Mesenchymal stem cell (in vitro differentiated cells and primary cell): ENCODE data around the gene CREB1.
A peak's percentile ranks its signal among the peaks of the same experiment; 100 is the strongest.

Experiments
- DNase-seq: peaks from one replicate; pipeline ENCODE4 v3.0.0-alpha.2; 2013
- H2AFZ ChIP-seq: one replicate; pipeline ENCODE4 v1.6.1; 2013; ENCODE audit warnings: low read depth, mild to moderate bottlenecking, control low read depth, inconsistent platforms, low read length, moderate library complexity
- H2AK5ac ChIP-seq: 2 replicates; pipeline ENCODE4 v1.6.1; 2013; ENCODE audit warnings: low read length, moderate library complexity, mild to moderate bottlenecking, inconsistent platforms; ENCODE audit not compliant: severe bottlenecking
- H2BK120ac ChIP-seq: one replicate; pipeline ENCODE4 v1.6.1; 2013; ENCODE audit warnings: low read depth, mild to moderate bottlenecking, inconsistent platforms, low read length, moderate library complexity
- H2BK12ac ChIP-seq, 2 experiments: one replicate each; pipeline ENCODE4 v1.6.1; 2013; ENCODE audit warnings: inconsistent platforms in 2 of 2, low read length in 2 of 2, mild to moderate bottlenecking in 2 of 2, moderate library complexity in 2 of 2, control low read depth in 1 of 2
- H2BK15ac ChIP-seq: one replicate; pipeline ENCODE4 v1.6.1; 2013; ENCODE audit warnings: mild to moderate bottlenecking, low read depth, inconsistent platforms; ENCODE audit not compliant: poor library complexity, severe bottlenecking
- H2BK5ac ChIP-seq: 2 replicates; pipeline ENCODE4 v1.6.1; 2013; ENCODE audit warnings: low read depth, mild to moderate bottlenecking, low read length, control low read depth, inconsistent platforms; ENCODE audit not compliant: poor library complexity, severe bottlenecking
- H3K14ac ChIP-seq, 2 experiments: one replicate each; pipeline ENCODE4 v1.6.1; 2013; ENCODE audit warnings: inconsistent platforms in 2 of 2, low read length in 2 of 2, control low read depth in 1 of 2, mild to moderate bottlenecking in 1 of 2, moderate library complexity in 1 of 2
- H3K18ac ChIP-seq, 2 experiments: one replicate each; pipeline ENCODE4 v1.6.1; 2013; ENCODE audit warnings: inconsistent platforms in 2 of 2, low read length in 2 of 2, control low read depth in 1 of 2, low read depth in 1 of 2, mild to moderate bottlenecking in 1 of 2
- H3K23ac ChIP-seq, 2 experiments: one replicate each; pipeline ENCODE4 v1.6.1; 2013; ENCODE audit warnings: inconsistent platforms in 2 of 2, low read length in 2 of 2, mild to moderate bottlenecking in 2 of 2, moderate library complexity in 2 of 2, control low read depth in 1 of 2
- H3K27ac ChIP-seq: 2 replicates; pipeline ENCODE4 v1.5.1; 2013; ENCODE audit warnings: mild to moderate bottlenecking, moderate library complexity, low read length, control low read depth, inconsistent platforms; ENCODE audit not compliant: poor library complexity, severe bottlenecking
- H3K27me3 ChIP-seq, 2 experiments: 2 replicates each; pipeline versions ENCODE4 v1.6.1 to v1.7.0; 2013; ENCODE audit warnings: low read length in 2 of 2, mild to moderate bottlenecking in 2 of 2, moderate library complexity in 2 of 2, control low read depth in 1 of 2, inconsistent platforms in 1 of 2; ENCODE audit not compliant: control insufficient read depth in 1 of 2, insufficient read depth in 1 of 2
- H3K36me3 ChIP-seq, 2 experiments: 2 replicates each; pipeline versions ENCODE4 v1.6.1 to v1.7.0; 2013; ENCODE audit warnings: low read length in 2 of 2, control low read depth in 1 of 2, inconsistent platforms in 1 of 2, low read depth in 1 of 2, mild to moderate bottlenecking in 1 of 2; ENCODE audit not compliant: insufficient read depth in 2 of 2, control insufficient read depth in 1 of 2
- H3K4ac ChIP-seq, 2 experiments: one replicate each; pipeline ENCODE4 v1.6.1; 2013; ENCODE audit warnings: inconsistent platforms in 2 of 2, low read length in 2 of 2, mild to moderate bottlenecking in 2 of 2, moderate library complexity in 2 of 2, control low read depth in 1 of 2, low read depth in 1 of 2
- H3K4me1 ChIP-seq: 2 replicates; pipeline ENCODE4 v1.6.1; 2013; ENCODE audit warnings: low read depth, low read length, control low read depth; ENCODE audit not compliant: control insufficient read depth, insufficient read depth
- H3K4me2 ChIP-seq: 2 replicates; pipeline ENCODE4 v1.6.1; 2013; ENCODE audit warnings: low read length, mild to moderate bottlenecking, inconsistent platforms; ENCODE audit not compliant: poor library complexity, severe bottlenecking
- H3K4me3 ChIP-seq, 2 experiments: 2 replicates each; pipeline versions ENCODE4 v1.5.1 to v1.7.0; 2013; ENCODE audit warnings: low read length in 2 of 2, mild to moderate bottlenecking in 2 of 2, control low read depth in 1 of 2, low read depth in 1 of 2; ENCODE audit not compliant: insufficient read depth in 1 of 2
- H3K79me1 ChIP-seq: replicated peaks from 2 replicates; pipeline ENCODE4 v1.6.1; 2013; ENCODE audit warnings: mild to moderate bottlenecking, control low read depth, low read length, inconsistent platforms; ENCODE audit not compliant: poor library complexity, severe bottlenecking
- H3K9ac ChIP-seq: 2 replicates; pipeline ENCODE4 v1.7.0; 2013; ENCODE audit warnings: mild to moderate bottlenecking, low read length, moderate library complexity
- H3K9me3 ChIP-seq: 2 replicates; pipeline ENCODE4 v1.7.0; 2013; ENCODE audit warnings: mild to moderate bottlenecking, low read length; ENCODE audit not compliant: control insufficient read depth
- H4K8ac ChIP-seq: one replicate; pipeline ENCODE4 v1.6.1; 2013; ENCODE audit warnings: inconsistent platforms, mild to moderate bottlenecking, low read length, moderate library complexity
- H4K91ac ChIP-seq: one replicate; pipeline ENCODE4 v1.6.1; 2013; ENCODE audit warnings: mild to moderate bottlenecking, low read length, inconsistent platforms
- whole genome bisulfite sequencing: methylation state at CpG from one replicate; pipeline ENCODE4 v1.1.7; 2013; ENCODE audit warnings: mixed read lengths; 5-methylcytosine and 5-hydroxymethylcytosine counted together

CREB1 gene

GRCh38 chr2:207565736-207566500, 36.2 kb downstream of the CREB1 start:
- no peak overlapping the region for H2AFZ ChIP-seq
- H3K79me1 ChIP-seq, result peaks cover 7% of the 10 kb centered on the region
- 96% methylated on average over 5 of the region's 7 CpGs for WGBS
- no peak overlapping the region for H2BK120ac ChIP-seq
- H3K14ac ChIP-seq, result no peak overlapping the region
- no peak overlapping the region for H4K91ac ChIP-seq
- no peaks in the 10 kb centered on the region for H3K4me1 ChIP-seq
- H3K4me3 ChIP-seq, result no peak overlapping the region
- peaks cover 2 to 69% of the 10 kb centered on the region in 2 experiments for H3K36me3 ChIP-seq
- H2BK5ac ChIP-seq, result no peak overlapping the region
- no peak overlapping the region for H2BK12ac ChIP-seq
- no peak overlapping the region for H3K4me2 ChIP-seq
- H2AK5ac ChIP-seq, result no peak overlapping the region
- H4K8ac ChIP-seq, result no peak overlapping the region
- no peak overlapping the region for H3K27ac ChIP-seq
- no peak overlapping the region for H3K9ac ChIP-seq
- H2BK15ac ChIP-seq, result no peak overlapping the region
- no peak overlapping the region for H3K23ac ChIP-seq
- H3K27me3 ChIP-seq, result no peaks in the 10 kb centered on the region
- H3K4ac ChIP-seq, result no peak overlapping the region
- H3K18ac ChIP-seq, result no peak overlapping the region
- no peaks in the 10 kb centered on the region for H3K9me3 ChIP-seq
- DNase-seq, result no peak

DNA sequence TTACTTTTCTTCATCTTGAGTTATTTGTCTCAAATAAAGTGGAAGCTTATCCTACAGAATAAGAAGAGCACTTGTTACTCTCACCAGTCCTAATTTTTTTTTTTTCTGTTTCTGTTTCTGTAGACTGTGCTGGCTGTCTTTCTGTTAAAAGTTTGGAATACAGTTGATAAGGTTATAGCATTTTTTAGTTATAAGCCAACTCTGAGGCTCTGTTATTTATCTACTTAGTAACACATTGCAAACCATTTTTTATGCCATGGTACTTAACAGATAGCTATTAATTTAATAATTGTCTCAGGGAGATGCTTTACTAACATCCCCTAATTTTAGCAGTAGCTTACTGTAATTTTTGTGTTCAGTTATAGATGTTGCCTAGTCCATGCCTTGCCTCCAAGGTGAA, 37.9 kb downstream of the CREB1 start:
- no peaks in the 10 kb centered on the region for H3K27me3 ChIP-seq
- H2AFZ ChIP-seq, result no peak overlapping the region
- no peak overlapping the region for H3K9ac ChIP-seq
- H2BK120ac ChIP-seq, result no peak overlapping the region
- H3K9me3 ChIP-seq, result no peaks in the 10 kb centered on the region
- no peak overlapping the region for H2BK5ac ChIP-seq
- no peak overlapping the region for H4K8ac ChIP-seq
- H2BK15ac ChIP-seq, result no peak overlapping the region
- no peak overlapping the region for H3K4me2 ChIP-seq
- no peak overlapping the region for H3K14ac ChIP-seq
- no peak overlapping the region for H3K27ac ChIP-seq
- H3K36me3 ChIP-seq, result peaks cover 8 to 67% of the 10 kb centered on the region in 2 experiments
- DNase-seq, result no peak
- H3K4me3 ChIP-seq, result no peak overlapping the region
- H3K79me1 ChIP-seq, result peaks cover 9% of the 10 kb centered on the region
- H3K18ac ChIP-seq, result no peak overlapping the region
- no peak overlapping the region for H2AK5ac ChIP-seq
- no peaks in the 10 kb centered on the region for H3K4me1 ChIP-seq
- H4K91ac ChIP-seq, result no peak overlapping the region
- H2BK12ac ChIP-seq, result no peak overlapping the region
- no peak overlapping the region for H3K4ac ChIP-seq
- no peak overlapping the region for H3K23ac ChIP-seq

GRCh38 chr2:207571370-207571769, 41.6 kb downstream of the CREB1 start:
- WGBS, result no CpG with 5 or more reads among the region's 3 CpGs
- H4K8ac ChIP-seq, result no peak overlapping the region
- H3K4me3 ChIP-seq, result no peak overlapping the region
- no peaks in the 10 kb centered on the region for H3K4me1 ChIP-seq
- no peak overlapping the region for H3K14ac ChIP-seq
- H3K36me3 ChIP-seq, result peaks cover 6 to 88% of the 10 kb centered on the region in 2 experiments
- H3K79me1 ChIP-seq, result peaks cover 6% of the 10 kb centered on the region
- no peak overlapping the region for H2BK12ac ChIP-seq
- H2BK15ac ChIP-seq, result no peak overlapping the region
- no peak overlapping the region for H3K27ac ChIP-seq
- H2AK5ac ChIP-seq, result no peak overlapping the region
- no peak overlapping the region for H2BK120ac ChIP-seq
- no peak overlapping the region for H3K18ac ChIP-seq
- no peaks in the 10 kb centered on the region for H3K27me3 ChIP-seq
- no peak overlapping the region for H3K9ac ChIP-seq
- no peak overlapping the region for H3K23ac ChIP-seq
- no peak overlapping the region for H4K91ac ChIP-seq
- H2AFZ ChIP-seq, result no peak overlapping the region
- H2BK5ac ChIP-seq, result no peak overlapping the region
- no peak for DNase-seq
- H3K9me3 ChIP-seq, result no peaks in the 10 kb centered on the region
- no peak overlapping the region for H3K4me2 ChIP-seq
- H3K4ac ChIP-seq, result no peak overlapping the region

DNA sequence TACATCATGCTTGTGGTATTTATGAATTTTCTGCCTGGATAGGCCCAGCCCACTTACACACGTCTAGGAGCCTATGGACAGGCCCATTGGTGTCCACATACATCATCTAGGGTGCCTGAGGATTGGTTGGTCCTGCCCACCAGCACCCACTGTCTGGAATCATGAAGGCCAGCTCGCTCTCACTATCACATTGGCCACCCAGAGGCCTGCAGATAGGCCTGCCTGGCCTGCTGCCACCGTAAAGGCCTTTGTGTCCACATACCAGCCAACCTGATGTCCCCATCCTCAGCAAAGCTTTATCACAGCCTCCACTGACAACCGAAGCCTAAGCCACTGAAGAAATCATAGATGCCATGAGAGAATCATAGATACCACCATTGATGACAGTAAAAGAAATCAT, 55.2 kb downstream of the CREB1 start:
- 100% methylated on average over 4 of the region's 4 CpGs for WGBS
- Histone ChIP-seq H2BK5ac (no peak overlapping the region), H3K27ac (no peak overlapping the region), H2BK120ac (no peak overlapping the region), H3K14ac (no peak overlapping the region), H3K79me1 (peaks cover 11% of the 10 kb centered on the region), H3K4me2 (no peak overlapping the region), H2BK15ac (no peak overlapping the region), H3K36me3 (peaks cover 10 to 90% of the 10 kb centered on the region in 2 experiments), H3K9ac (no peak overlapping the region), H3K18ac (no peak overlapping the region), H3K23ac (no peak overlapping the region), H2AK5ac (no peak overlapping the region), H3K9me3 (no peaks in the 10 kb centered on the region), H3K4me1 (no peaks in the 10 kb centered on the region), H2AFZ (no peak overlapping the region), H4K91ac (no peak overlapping the region), H3K4ac (peak overlapping the region in 1 of 2 experiments; percentile 9), H3K4me3 (no peak overlapping the region), H4K8ac (no peak overlapping the region), H2BK12ac (no peak overlapping the region), H3K27me3 (no peaks in the 10 kb centered on the region)
- no peak for DNase-seq
